Progenitor cell of endocrine pancreas (in vitro differentiated cells): ENCODE data around the gene ALKBH4. TPM values are rescaled to one million over a fixed set of nuclear protein-coding genes. Genes with fewer than 3 reads are reported as not detected.
"Not testable (repeated sequence)": the region's sequence is repeated elsewhere in the genome, so short reads cannot be mapped to it uniquely, and the experiment has no call there.

Source experiments
- DNase-seq: peaks from one replicate; pipeline ENCODE4 v3.0.0; 2021; ENCODE audit warnings: low spot score; ENCODE audit not compliant: unreplicated experiment
- H3K27ac Mint-ChIP-seq: 2 replicates; pipeline ENCODE4 v1.8.0; 2021; ENCODE audit warnings: mild to moderate bottlenecking, moderate library complexity, mixed read lengths
- H3K27me3 Mint-ChIP-seq: 2 replicates; pipeline ENCODE4 v1.8.0; 2021; ENCODE audit warnings: mixed read lengths
- H3K36me3 Mint-ChIP-seq: 2 replicates; pipeline ENCODE4 v1.8.0; 2022; ENCODE audit warnings: mixed read lengths; ENCODE audit not compliant: insufficient read depth
- H3K4me1 Mint-ChIP-seq: 2 replicates; pipeline ENCODE4 v1.8.0; 2021; ENCODE audit warnings: low read depth, mixed read lengths
- H3K4me3 Mint-ChIP-seq: 2 replicates; pipeline ENCODE4 v1.8.0; 2021; ENCODE audit warnings: low read depth, mild to moderate bottlenecking, moderate library complexity, mixed read lengths
- H3K9me3 Mint-ChIP-seq: 2 replicates; pipeline ENCODE4 v1.8.0; 2021; ENCODE audit warnings: low read depth, mixed read lengths
- CTCF ChIP-seq: fragments of 200-600 bp; sonication (generic); IDR thresholded peaks from one replicate; pipeline ENCODE4 v1.5.0; 2021; ENCODE audit warnings: antibody characterized with exemption, mild to moderate bottlenecking; ENCODE audit not compliant: unreplicated experiment
- total RNA-seq: library from RNA; stranded (reverse); gene quantifications from 2 replicates; pipeline ENCODE4 v1.2.1, GENCODE V29; 2021

Gene ALKBH4
- total RNA-seq, 1 donor from 2014 or later: 14.3 TPM

DNA sequence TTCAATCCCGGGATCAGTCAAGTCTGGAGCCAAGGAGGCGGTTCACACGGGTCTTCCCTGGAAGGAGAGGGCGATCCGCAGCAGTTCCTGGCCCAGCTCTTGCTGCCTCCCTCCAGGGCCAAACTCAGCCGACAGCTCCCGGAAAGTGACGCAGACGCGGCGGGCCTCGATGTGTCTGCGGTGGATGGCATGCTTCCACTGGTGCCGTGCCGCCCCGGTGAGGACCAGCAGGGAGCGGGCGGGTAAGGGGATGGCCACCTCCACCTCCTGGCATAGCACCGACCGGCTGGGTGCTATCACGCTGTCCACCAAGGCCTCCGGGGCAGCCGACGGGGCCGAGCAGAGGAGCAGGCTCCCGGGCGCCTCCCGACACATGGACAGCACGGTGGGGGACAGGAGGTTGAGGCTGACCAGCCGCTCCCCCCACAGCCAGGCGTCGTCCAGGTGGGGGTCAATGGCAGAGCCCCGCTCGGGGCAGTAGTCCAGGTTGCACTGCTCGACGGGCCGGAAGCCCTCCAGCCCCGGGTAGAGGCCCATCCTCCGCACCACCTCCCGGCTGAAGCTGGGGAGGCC lies 7.2 kb downstream of the ALKBH4 start:
- Mint-ChIP-seq H3K4me3 (no peak overlapping the region), H3K4me1 (no peaks in the 10 kb centered on the region)
- no peak for TF ChIP-seq CTCF

DNA sequence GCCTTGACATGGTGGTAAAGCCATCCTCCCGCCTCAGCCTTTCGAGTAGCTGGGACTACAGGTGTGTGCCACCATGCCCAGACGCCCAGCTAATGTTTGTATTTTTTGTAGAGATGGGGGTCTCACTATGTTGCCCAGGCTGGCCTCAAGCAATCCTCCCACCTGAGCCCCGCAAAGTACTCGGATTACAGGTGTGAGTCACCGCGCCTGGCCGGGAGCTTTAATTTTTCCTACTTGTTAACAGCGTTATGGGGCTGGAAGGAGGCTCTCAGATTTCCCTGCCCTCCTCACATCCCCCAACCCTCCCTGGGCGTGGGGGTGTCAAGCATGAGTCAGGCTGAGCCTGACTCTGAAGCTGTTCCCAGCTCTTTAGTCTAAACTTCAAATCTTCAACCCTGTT lies 8.3 kb downstream of the ALKBH4 start:
- Mint-ChIP-seq H3K36me3 (no peaks in the 10 kb centered on the region), H3K27ac (no peak overlapping the region), H3K9me3 (no peaks in the 10 kb centered on the region), H3K27me3 (no peaks in the 10 kb centered on the region), H3K4me3 (no peak overlapping the region), H3K4me1 (no peaks in the 10 kb centered on the region)
- TF ChIP-seq CTCF: no peak
- DNase-seq: no peak

More for the DNA sequence above, 7.2 kb downstream of the ALKBH4 start:
- H3K27ac Mint-ChIP-seq: no peak overlapping the region
- H3K9me3 Mint-ChIP-seq: no peaks in the 10 kb centered on the region
- no peaks in the 10 kb centered on the region for H3K36me3 Mint-ChIP-seq
- no peaks in the 10 kb centered on the region for H3K27me3 Mint-ChIP-seq
- DNase-seq: no peak

DNA sequence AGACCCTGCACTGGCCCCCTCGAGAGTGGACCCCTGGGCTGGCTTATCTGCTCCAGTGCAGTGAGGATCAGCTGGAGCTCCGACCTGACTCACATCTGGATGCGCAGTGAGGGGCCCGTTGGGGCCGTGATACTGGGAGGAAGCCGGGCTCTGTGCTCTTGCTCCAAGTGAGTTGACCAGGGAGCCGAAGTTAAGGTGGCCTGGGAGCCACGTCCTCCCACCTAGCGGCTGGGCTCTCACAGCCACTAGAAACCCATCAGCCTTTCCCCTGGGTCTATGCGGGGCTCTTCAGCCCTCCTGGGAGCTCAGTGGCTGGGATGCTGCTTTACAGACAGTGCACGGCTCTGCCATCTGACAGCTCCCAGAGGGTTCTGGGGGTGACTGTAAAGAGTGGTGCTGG lies 9.1 kb downstream of the ALKBH4 start:
- Mint-ChIP-seq H3K4me1 (no peaks in the 10 kb centered on the region), H3K27me3 (no peaks in the 10 kb centered on the region), H3K9me3 (no peaks in the 10 kb centered on the region), H3K36me3 (no peaks in the 10 kb centered on the region), H3K27ac (no peak overlapping the region), H3K4me3 (no peak overlapping the region)
- DNase-seq: no peak
- no peak for TF ChIP-seq CTCF

- H3K27ac Mint-ChIP-seq, H3K4me1 Mint-ChIP-seq, DNase-seq, H3K9me3 Mint-ChIP-seq, H3K36me3 Mint-ChIP-seq, H3K4me3 Mint-ChIP-seq, H3K27me3 Mint-ChIP-seq: not testable (repeated sequence)
Observed at GRCh38 chr7:102454932-102455331, 9.7 kb downstream of the ALKBH4 start.

DNA sequence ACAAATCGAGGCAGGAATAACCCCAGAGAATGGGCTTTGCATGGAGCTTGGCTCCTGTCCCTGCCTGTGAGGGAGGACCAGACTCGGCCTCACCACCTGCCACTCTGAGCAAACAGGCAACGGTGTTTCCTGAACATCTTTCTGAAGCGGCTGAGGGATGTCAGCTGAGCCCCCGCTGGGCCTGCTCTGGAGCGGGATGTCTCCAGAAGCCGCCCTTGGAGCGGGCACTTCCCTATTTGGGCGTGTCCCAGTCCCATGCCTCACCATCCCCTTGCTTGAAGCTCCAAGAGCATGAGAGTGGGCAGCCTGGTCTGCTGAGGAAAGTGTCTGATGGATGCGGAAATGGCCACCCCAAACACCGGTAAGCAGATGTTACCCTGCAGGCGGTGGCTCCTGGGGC lies 10.2 kb downstream of the ALKBH4 start:
- H3K9me3 Mint-ChIP-seq: no peaks in the 10 kb centered on the region
- H3K4me3 Mint-ChIP-seq: no peak overlapping the region
- H3K27ac Mint-ChIP-seq: no peak overlapping the region
- H3K4me1 Mint-ChIP-seq: no peaks in the 10 kb centered on the region
- H3K27me3 Mint-ChIP-seq: no peaks in the 10 kb centered on the region
- no peak for TF ChIP-seq CTCF
- no peak for DNase-seq
- no peaks in the 10 kb centered on the region for H3K36me3 Mint-ChIP-seq

- no peak for TF ChIP-seq CTCF
- H3K36me3 Mint-ChIP-seq: no peaks in the 10 kb centered on the region
- no peaks in the 10 kb centered on the region for H3K9me3 Mint-ChIP-seq
- no peaks in the 10 kb centered on the region for H3K27me3 Mint-ChIP-seq
- DNase-seq: no peak
- H3K4me1 Mint-ChIP-seq: no peaks in the 10 kb centered on the region
- no peak overlapping the region for H3K27ac Mint-ChIP-seq
- no peak overlapping the region for H3K4me3 Mint-ChIP-seq
Observed at GRCh38 chr7:102453319-102453718, 11.3 kb downstream of the ALKBH4 start.
